ENCODE data around the gene SSX2IP.

GRCh38 chr1:84700070-84700469 is 9.8 kb upstream of the SSX2IP start:
- TF ChIP-seq GATA2 (IDR thresholded peaks at IDR 0.05; ENCODE audit: low read depth, low read length) (no peak), GATA3 (IDR thresholded peaks at IDR 0.05; ENCODE audit: low read depth, low read length) (no peak)

All from SH-SY5Y (cell line).